Globus pallidus (tissue), 1 donor: ENCODE results near the gene VEZT.
A peak's percentile ranks its signal among the peaks of the same experiment; 100 is the strongest.
"Not testable (repeated sequence)": the region's sequence is repeated elsewhere in the genome, so short reads cannot be mapped to it uniquely, and the experiment has no call there.

Experiments
- DNase-seq: peaks from one replicate; pipeline ENCODE4 v3.0.0-alpha.2; 2015; ENCODE audit warnings: low spot score

Gene VEZT

DNA sequence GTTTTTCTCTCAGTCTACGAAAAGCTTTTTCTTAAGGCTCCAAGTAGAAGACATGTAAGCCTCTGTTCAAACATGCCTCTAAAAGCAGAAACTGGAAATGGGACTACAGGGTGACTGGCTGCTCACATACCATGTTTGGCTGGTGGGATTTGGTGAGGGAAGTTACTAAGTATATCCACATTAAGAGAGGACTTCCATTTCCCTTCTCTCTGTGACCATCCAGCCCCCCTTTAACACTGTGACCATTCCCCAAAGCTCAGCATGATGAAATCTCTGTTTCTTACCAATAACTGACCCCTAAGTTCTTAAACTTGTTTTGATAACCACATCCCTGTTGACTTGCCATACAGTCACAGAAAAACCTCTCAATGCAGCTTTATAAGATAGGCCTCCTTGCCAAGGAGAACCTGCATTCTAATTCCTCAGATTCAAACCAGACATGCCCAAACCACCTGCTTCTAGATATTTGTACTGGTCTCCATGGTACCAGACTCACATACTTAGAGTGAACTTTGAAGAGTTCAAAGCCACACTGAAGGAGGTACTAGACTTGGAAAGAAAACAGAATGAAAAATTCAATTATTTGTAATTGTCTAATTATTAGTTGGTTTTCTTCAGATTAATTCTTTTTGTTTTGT, 102.2 kb downstream of the VEZT start:
- DNase-seq: no peak

DNA sequence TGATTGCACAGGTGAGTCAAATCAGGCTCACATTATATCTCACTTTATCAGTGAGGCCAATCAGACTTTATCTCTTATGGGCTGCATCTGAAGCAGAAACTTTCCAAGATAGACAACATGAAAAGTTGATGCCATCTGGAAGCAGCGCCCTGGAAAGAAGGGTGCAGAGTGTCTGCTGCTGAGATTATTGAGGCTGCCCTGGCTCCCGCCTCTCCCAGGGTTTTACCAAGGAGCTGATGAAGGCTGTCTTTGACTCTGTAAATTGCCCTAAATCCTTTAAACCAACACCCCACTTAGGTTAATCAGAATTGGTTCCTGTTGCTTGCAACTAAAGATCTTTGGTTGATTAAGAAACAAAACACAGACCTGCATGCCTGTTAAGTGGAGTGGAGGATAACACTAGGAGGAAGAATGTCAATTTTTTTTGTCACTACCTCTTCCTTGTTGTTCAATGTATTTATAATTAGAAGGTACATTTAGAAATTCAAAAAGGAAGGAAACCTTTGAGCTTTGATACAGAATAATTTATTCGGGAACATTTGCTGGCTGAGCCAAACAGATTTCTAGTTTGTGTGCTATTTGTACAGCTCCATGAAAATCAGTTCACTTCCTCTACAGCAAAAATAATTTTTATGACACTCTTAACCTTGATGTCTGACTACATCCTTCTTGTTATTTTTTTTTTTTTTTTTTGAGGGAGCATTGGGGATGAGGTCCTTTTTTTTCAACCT, 104.1 kb downstream of the VEZT start:
- no peak for DNase-seq

DNA sequence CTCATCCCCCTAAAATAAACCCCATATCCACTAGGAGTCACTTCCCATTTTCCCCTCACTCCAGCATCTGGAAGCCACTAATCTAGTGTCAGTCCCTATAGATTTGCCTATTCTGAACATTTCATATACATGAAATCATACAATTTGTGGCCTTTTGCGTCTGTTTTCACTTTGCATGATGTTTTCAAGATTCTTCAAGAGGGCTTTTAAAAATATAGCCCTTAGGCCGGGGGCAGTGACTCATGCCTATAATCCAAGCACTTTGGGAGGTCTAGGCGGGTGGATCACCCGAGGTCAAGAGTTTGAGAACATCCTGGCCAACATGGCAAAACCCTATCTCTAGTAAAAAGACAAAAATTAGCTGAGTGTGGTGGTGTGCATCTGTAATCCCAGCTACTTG, 104.7 kb downstream of the VEZT start:
- DNase-seq: no peak

DNA sequence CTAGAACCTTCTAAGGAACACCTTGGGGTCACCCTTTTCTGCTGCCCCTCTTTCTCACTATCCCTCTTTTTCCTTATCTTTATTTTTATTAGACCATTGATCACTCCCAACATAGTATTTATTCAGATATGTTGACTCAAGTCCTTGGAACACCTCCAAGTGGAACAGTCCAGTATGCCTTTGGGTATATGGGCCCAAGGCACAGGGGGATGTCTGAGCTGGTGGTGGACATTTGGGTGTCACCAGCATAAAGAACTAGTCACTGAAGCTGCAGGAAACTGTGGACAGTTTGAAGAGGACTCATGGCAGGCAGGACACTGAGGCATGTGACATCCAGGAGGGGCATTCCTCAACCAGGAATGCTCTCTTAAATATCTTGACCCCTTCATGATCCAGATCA, 105.6 kb downstream of the VEZT start:
- DNase-seq: no peak

DNA sequence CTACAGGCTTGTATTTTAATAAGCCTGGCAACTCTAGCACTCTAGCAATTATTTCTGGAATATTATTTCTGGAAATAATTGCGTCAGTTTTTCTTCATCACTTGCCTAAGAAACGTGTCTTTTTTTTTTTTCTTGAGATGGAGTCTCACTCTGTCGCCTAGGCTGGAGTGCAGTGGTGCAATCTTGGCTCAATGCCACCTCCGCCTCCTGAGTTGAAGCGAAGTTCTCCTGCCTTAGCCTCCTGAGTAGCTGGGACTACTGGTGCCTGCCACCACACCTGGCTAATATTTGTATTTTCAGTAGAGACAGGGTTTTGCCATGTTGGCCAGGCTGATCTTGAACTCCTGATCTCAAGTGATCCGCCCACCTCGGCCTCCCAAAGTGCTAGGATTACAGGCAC, 106.6 kb downstream of the VEZT start:
- DNase-seq: not testable (repeated sequence)

DNA sequence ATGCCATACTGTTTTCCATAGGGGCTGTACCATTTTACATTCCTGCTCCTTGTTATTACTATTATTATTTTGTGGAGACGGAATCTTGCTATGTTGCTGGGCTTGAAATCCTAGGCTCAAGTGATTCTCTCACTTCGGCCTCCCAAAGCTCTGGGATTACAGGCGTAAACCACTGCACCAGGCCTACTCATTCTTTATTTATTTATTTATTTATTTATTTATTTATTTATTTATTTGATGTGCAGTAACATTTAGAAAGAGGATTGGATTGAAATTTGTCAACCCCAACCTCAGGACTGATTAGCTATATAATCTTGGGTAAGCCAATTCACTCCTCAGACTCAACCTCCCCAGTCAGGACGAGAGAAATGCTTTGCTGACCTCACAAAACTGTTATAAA, 107.9 kb downstream of the VEZT start:
- DNase-seq: no peak

DNA sequence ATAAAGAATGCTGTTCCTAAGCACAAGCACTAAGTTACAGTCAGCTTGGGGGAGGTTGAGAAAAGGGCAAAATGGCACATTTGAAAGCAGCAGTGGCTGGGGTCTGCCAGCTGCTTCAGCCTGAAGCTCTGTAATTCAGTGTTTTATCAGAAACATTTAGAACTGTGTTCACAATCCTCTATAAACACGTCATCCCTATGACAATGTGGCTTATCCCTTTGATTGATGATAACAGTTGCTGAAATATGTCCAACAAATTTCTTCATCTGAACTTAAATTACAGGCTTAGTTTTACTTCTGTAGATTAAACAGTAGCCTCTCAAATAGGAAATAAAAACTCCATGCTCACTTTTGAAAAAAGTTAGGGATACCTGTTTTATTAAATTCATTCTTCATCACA, 108.8 kb downstream of the VEZT start:
- no peak for DNase-seq

DNA sequence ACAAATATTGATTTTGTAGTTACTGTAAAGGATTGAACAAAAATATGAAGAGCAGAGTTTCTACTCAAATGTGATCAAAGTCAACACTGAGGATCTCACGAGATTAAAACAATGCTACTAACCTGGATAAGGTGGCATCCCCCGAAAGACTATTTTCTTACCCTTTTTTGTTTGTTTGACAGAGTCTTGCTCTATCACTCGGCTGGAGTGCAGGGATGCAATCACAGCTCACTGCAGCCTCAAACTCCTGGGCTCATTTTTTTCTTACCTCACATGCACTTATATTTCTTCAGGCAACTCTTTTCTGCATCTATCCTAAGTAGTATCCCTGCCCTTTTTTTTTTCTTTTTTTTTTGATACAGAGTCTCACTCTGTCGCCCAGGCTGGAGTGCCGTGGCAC, 109.2 kb downstream of the VEZT start:
- no peak for DNase-seq

DNA sequence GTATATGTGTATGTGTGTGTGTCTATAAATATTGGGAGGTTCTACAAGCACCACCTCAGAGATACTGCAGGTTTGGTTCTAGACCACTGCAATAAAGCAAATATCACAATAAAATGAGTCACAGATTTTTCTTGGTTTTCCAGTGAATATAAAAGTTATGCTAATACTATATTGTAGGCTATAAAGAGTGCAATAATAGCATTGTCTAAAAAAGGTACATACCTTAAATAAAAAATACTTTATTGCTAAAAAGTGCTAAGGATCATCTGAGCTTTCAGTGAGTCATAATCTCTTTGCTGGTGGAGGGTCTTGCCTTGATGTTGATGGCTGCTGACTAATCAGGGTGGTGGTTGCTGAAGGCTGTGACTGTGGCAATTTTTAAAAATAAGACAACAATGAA, 111.1 kb downstream of the VEZT start:
- no peak for DNase-seq

DNA sequence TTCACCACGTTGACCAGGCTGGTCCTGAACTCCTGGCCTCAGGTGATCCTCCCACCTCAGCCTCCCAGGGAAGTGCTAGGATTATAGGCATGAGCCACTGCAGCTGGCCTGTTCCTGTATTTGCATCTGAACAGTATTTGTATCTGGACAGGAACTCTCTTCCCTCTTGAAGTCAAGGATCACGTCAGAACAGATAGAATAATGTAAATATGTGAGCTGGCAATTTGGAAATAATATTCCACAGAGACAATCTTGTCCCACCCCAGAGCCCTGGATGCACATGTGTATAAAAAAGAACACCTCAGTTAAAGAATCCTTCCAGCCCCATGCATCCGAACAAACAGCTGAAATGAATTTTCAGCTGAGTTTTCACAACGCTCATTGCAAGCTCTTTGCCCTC, 118.3 kb downstream of the VEZT start:
- DNase-seq: no peak

DNA sequence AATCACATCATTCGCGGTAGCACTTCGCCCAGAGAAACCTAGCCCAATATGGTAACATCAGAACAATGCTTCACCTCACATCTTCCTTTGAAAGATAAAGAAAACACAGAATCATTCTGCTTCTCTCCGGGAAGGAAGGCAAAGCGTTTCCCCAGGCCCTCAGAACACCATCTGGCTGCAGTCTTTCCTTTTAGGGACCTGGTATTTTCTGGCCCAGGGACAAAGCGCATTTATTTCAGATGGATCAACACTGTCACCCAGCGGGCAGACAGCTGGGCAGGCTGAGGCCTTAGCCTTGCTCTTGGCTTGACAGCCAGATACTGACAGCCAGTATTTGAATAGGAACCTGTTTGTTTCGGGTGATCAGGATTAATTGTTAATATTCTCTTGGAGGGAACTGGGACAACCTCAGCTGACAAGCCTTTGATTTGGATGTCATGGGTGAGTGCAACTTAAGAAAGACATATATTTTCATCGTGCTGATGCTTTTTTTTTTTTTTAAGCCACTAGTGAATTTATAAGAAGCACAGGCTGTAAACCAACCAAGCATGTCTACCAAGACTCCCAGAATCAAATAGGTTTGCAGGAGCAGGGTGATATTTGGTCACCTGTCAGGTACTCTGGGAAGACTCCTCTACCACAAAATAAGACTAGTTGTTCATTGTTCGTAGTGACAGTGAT, 118.9 kb downstream of the VEZT start:
- DNase-seq: peak; percentile 75

DNA sequence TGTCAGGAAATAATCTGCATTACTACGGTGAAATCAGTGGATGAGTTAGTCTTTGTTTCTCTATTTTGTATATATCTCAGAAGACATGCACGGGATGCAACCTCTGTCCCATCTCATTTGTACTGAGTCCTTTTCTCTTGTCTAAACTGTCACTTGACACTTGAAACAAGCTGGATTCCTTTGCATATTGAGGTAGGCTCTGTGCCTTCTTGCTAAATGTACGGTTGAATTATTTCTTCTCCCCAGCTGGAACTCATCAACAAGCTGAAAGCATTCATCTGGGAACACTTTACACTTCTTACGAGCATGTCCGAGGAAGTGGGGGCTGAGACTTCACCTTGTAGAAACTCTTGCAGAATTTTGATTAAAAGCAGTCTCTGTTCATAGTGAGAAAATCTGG, 119.5 kb downstream of the VEZT start:
- DNase-seq: no peak

DNA sequence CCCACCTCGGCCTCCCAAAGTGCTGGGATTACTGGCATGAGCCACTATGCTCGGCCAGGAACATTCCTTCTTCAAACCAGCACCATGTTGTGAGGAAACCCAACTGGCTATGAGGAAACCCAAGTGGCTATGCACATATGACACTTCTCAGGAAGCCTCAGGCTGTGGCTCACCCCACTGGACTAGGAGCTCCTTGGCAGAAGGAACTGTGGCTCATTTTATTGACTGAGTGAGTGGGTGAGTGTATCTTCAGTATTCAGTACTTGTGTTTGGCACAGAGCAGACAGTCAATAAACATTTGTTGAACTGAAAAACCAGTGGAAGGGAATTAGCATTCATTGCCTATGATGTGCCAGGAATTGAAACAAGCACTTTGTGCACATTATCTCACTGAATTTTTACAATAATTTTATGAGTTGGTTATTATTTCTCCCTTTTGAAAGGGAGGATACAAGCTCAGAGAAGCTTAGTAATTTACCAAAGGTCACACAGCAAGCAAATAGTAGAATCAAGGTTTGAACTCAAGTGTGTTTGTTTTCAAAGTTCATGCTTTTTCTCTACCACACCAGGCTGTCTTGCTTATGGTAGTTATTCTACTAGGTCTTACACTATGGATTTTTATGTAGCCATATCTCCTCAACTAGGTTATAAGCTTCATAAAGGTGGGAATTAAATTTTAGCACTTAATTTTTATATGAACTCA, 121.6 kb downstream of the VEZT start:
- no peak for DNase-seq

DNA sequence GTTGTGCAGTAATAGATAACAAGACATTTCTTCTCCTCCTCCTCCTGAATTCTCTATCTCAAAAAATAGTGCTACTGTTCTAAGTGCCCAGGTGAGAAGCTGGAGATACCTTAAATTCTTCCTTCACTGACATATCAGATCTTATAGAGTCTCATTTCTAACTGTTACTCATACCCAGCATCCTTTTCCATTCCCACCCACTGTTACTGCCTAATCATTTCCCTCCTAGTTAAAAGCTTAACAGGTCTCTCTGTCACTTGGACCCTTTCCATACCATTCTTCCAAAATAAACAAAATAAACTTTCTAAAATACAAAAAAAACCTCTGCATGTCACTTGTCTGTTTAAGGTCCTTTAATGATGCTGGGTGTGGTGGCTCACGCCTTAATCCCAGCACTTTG, 124.4 kb downstream of the VEZT start:
- DNase-seq: no peak

DNA sequence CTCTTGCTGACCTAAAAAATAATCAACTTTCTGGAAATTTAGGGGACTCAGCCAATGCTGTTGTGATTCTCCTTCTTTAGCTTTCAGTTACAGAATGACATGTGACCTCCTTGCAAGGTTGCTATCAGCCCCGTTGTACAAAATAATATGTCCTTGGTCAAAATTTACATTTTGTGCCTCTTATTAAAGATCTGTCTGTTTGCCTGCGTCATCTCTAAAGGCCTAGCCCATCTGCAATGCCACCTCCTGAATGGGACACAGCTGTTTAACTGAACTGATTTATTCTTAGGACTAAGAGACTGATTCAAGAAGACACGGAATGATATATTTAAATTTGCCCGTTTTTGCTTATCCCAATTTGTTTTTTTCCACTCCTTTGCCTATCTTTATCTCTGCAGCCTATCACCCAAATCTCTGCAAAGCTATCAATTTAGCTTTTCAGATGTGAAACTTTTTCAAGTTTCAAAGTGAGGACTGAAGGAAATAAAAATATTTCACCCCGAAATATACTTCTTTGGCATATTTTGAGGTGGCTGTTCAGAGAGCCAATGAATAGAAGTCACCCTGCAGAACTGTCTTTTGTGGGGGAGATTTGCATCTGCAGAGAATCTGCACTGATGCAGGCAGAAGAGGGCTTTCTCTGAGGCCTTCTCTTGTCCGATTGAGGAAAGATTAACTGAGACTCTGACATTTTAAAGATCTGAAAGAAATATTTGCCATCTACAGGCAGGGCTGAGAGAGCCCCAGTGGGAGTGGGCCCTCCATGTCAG, 126.0 kb downstream of the VEZT start:
- DNase-seq: no peak

DNA sequence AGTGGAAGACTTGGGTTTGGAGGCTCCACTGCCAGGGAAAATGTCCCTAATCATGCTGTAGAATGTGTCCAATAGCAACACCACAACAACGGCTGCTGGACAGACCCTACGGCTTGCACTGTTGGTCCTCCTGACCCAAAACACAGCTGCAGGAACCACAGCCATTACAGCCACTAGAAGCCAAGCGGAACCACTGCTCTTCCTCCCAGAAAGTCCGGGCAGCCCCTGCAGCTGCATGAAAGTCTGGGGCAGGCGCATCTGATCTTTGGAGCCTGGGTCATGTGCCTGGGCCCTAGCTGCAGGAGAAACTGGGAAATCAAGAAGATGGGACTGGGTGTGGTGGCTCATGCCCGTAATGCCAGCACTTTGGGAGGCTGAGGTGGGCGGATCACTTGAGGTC, 131.7 kb downstream of the VEZT start:
- DNase-seq: no peak

DNA sequence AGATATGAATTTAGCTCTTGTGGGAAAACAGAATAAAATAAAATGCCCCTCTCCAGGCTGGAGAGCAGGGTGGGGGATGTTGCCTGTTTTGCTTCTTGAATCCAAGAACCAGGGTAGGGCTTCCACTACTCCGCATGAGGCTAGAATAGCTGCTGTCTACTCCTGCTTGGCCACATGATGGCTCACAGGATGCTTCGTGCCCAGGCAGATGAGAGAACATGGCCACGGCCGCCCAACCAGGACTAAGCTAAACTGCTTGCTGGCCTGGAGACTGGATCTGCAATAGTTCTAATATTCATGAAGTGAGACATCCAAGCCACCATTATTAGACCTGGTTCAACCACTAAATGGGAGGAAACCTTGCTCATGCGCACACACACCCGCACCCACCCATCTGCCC, 134.1 kb downstream of the VEZT start:
- DNase-seq: no peak
